Stimulated activated effector memory CD8-positive, alpha-beta T cell treated with anti-CD3 and anti-CD28 coated beads, Interleukin-12 subunit alpha, Interleukin-12 subunit beta, amount 100 ng/mL, for 72 hours (primary cell): ENCODE results near the gene GSAP.
"Not testable (repeated sequence)": the region's sequence is repeated elsewhere in the genome, so short reads cannot be mapped to it uniquely, and the experiment has no call there.

Experiments
- ATAC-seq: fragments of 150-1000 bp; cut with Tn5 transposase; 2 replicates; pipeline ENCODE4 v1.10.0; 2021
- DNase-seq, 2 donors: peaks; one replicate each; pipeline ENCODE4 v3.0.0; 2021 to 2022; ENCODE audit warnings: low spot score in 2 of 2
- H3K27ac Mint-ChIP-seq: one replicate; pipeline ENCODE4 v1.8.0; 2022; ENCODE audit warnings: mild to moderate bottlenecking, mixed read lengths
- H3K36me3 Mint-ChIP-seq: one replicate; pipeline ENCODE4 v1.8.0; 2022; ENCODE audit warnings: mild to moderate bottlenecking, mixed read lengths
- H3K4me1 Mint-ChIP-seq: one replicate; pipeline ENCODE4 v1.8.0; 2022; ENCODE audit warnings: mixed read lengths
- H3K4me3 Mint-ChIP-seq: one replicate; pipeline ENCODE4 v1.8.0; 2022; ENCODE audit warnings: mild to moderate bottlenecking, mixed read lengths
- H3K9me3 Mint-ChIP-seq: one replicate; pipeline ENCODE4 v1.8.0; 2022; ENCODE audit warnings: mixed read lengths

Gene GSAP

GRCh38 chr7:77415823-77416620 lies at the start of gene GSAP:
Gene GSAP, minus strand, starts transcription at chr7:77416349. Its CDS starts 28 bp downstream, at chr7:77416321.
- Mint-ChIP-seq H3K9me3 (no peaks in the 10 kb centered on the region), H3K4me3 (peak within 1 kb of the TSS; percentile 66), H3K36me3 (no peaks in the 10 kb centered on the region), H3K27ac (peak within 1 kb of the TSS; percentile 65), H3K4me1 (peaks cover 29% of the 10 kb centered on the region)
- DNase-seq (peak; percentile 32 to 78), ATAC-seq (peak; percentile 71)

- Mint-ChIP-seq H3K4me1 (peaks cover 16% of the 10 kb centered on the region), H3K36me3 (no peaks in the 10 kb centered on the region), H3K27ac (no peak overlapping the region), H3K4me3 (no peak overlapping the region), H3K9me3 (peaks cover 3% of the 10 kb centered on the region)
- no peak for ATAC-seq
- DNase-seq, result no peak
These were observed 49.1 kb upstream of the GSAP start for GRCh38 chr7:77465256-77465655.

- ATAC-seq (no peak), DNase-seq (no peak)
- Mint-ChIP-seq H3K4me1 (peaks cover 16% of the 10 kb centered on the region), H3K9me3 (peaks cover 3% of the 10 kb centered on the region), H3K4me3 (no peak overlapping the region), H3K36me3 (no peaks in the 10 kb centered on the region), H3K27ac (no peak overlapping the region)
These were observed 48.4 kb upstream of the GSAP start for GRCh38 chr7:77464589-77464988.

- H3K36me3 Mint-ChIP-seq, H3K27ac Mint-ChIP-seq, H3K9me3 Mint-ChIP-seq, H3K4me3 Mint-ChIP-seq: not testable (repeated sequence)
- ATAC-seq (peak; percentile 98), DNase-seq (peak in 1 of 2 donors; percentile 51)
- peaks cover 16% of the 10 kb centered on the region for H3K4me1 Mint-ChIP-seq
These were observed 47.5 kb upstream of the GSAP start for GRCh38 chr7:77463632-77464031.

GRCh38 chr7:77461842-77462241 lies 45.7 kb upstream of the GSAP start:
- no peak for ATAC-seq
- Mint-ChIP-seq H3K9me3 (no peaks in the 10 kb centered on the region), H3K4me3 (no peak overlapping the region), H3K36me3 (no peaks in the 10 kb centered on the region), H3K4me1 (peaks cover 16% of the 10 kb centered on the region), H3K27ac (no peak overlapping the region)
- no peak for DNase-seq

GRCh38 chr7:77461246-77461645 lies 45.1 kb upstream of the GSAP start:
- Mint-ChIP-seq H3K27ac (no peak overlapping the region), H3K9me3 (no peaks in the 10 kb centered on the region), H3K4me1 (peaks cover 16% of the 10 kb centered on the region), H3K36me3 (no peaks in the 10 kb centered on the region), H3K4me3 (no peak overlapping the region)
- no peak for ATAC-seq
- no peak for DNase-seq

- ATAC-seq, result no peak
- peaks cover 16% of the 10 kb centered on the region for H3K4me1 Mint-ChIP-seq
- DNase-seq, result no peak
- no peak overlapping the region for H3K27ac Mint-ChIP-seq
- no peaks in the 10 kb centered on the region for H3K9me3 Mint-ChIP-seq
- no peak overlapping the region for H3K4me3 Mint-ChIP-seq
- H3K36me3 Mint-ChIP-seq, result no peaks in the 10 kb centered on the region
These were observed 43.9 kb upstream of the GSAP start for GRCh38 chr7:77460057-77460486.

GRCh38 chr7:77459311-77459726 lies 43.2 kb upstream of the GSAP start:
- no peak for DNase-seq
- Mint-ChIP-seq H3K9me3 (no peaks in the 10 kb centered on the region), H3K4me3 (no peak overlapping the region), H3K36me3 (no peaks in the 10 kb centered on the region), H3K27ac (no peak overlapping the region), H3K4me1 (peaks cover 10% of the 10 kb centered on the region)
- no peak for ATAC-seq

GRCh38 chr7:77458786-77459185 lies 42.6 kb upstream of the GSAP start:
- DNase-seq, result no peak
- no peaks in the 10 kb centered on the region for H3K9me3 Mint-ChIP-seq
- H3K36me3 Mint-ChIP-seq, result no peaks in the 10 kb centered on the region
- H3K27ac Mint-ChIP-seq, result no peak overlapping the region
- no peak for ATAC-seq
- H3K4me1 Mint-ChIP-seq, result peaks cover 6% of the 10 kb centered on the region
- H3K4me3 Mint-ChIP-seq, result no peak overlapping the region

GRCh38 chr7:77457779-77458178 lies 41.6 kb upstream of the GSAP start:
- no peak overlapping the region for H3K4me3 Mint-ChIP-seq
- no peaks in the 10 kb centered on the region for H3K36me3 Mint-ChIP-seq
- no peaks in the 10 kb centered on the region for H3K4me1 Mint-ChIP-seq
- no peaks in the 10 kb centered on the region for H3K9me3 Mint-ChIP-seq
- no peak overlapping the region for H3K27ac Mint-ChIP-seq
- DNase-seq (no peak), ATAC-seq (no peak)

GRCh38 chr7:77456696-77457095 lies 40.5 kb upstream of the GSAP start:
- Mint-ChIP-seq H3K27ac (no peak overlapping the region), H3K4me3 (no peak overlapping the region), H3K4me1 (no peaks in the 10 kb centered on the region), H3K36me3 (no peaks in the 10 kb centered on the region), H3K9me3 (no peaks in the 10 kb centered on the region)
- no peak for DNase-seq
- no peak for ATAC-seq

- no peaks in the 10 kb centered on the region for H3K4me1 Mint-ChIP-seq
- no peaks in the 10 kb centered on the region for H3K36me3 Mint-ChIP-seq
- no peak for ATAC-seq
- H3K27ac Mint-ChIP-seq, result no peak overlapping the region
- no peak for DNase-seq
- H3K4me3 Mint-ChIP-seq, result no peak overlapping the region
- no peaks in the 10 kb centered on the region for H3K9me3 Mint-ChIP-seq
These were observed 39.2 kb upstream of the GSAP start for GRCh38 chr7:77455321-77455720.

- DNase-seq (no peak), ATAC-seq (no peak)
- H3K36me3 Mint-ChIP-seq, result no peaks in the 10 kb centered on the region
- H3K9me3 Mint-ChIP-seq, result no peaks in the 10 kb centered on the region
- H3K4me1 Mint-ChIP-seq, result no peaks in the 10 kb centered on the region
- H3K27ac Mint-ChIP-seq, result no peak overlapping the region
- H3K4me3 Mint-ChIP-seq, result no peak overlapping the region
These were observed 38.7 kb upstream of the GSAP start for GRCh38 chr7:77454802-77455201.

GRCh38 chr7:77453531-77453930 lies 37.4 kb upstream of the GSAP start:
- H3K4me1 Mint-ChIP-seq, result no peaks in the 10 kb centered on the region
- no peaks in the 10 kb centered on the region for H3K9me3 Mint-ChIP-seq
- DNase-seq, result no peak
- H3K27ac Mint-ChIP-seq, result no peak overlapping the region
- no peak for ATAC-seq
- H3K36me3 Mint-ChIP-seq, result no peaks in the 10 kb centered on the region
- H3K4me3 Mint-ChIP-seq, result no peak overlapping the region

GRCh38 chr7:77451950-77452349 lies 35.8 kb upstream of the GSAP start:
- H3K4me1 Mint-ChIP-seq, ATAC-seq, H3K9me3 Mint-ChIP-seq, DNase-seq, H3K36me3 Mint-ChIP-seq, H3K4me3 Mint-ChIP-seq, H3K27ac Mint-ChIP-seq: not testable (repeated sequence)

GRCh38 chr7:77450613-77451012 lies 34.5 kb upstream of the GSAP start:
- H3K27ac Mint-ChIP-seq, result no peak overlapping the region
- ATAC-seq (no peak), DNase-seq (no peak)
- no peaks in the 10 kb centered on the region for H3K36me3 Mint-ChIP-seq
- H3K4me3 Mint-ChIP-seq, result no peak overlapping the region
- H3K4me1 Mint-ChIP-seq, result no peaks in the 10 kb centered on the region
- H3K9me3 Mint-ChIP-seq, result no peaks in the 10 kb centered on the region
